ENCODE results near the gene SUPT6H.

DNA sequence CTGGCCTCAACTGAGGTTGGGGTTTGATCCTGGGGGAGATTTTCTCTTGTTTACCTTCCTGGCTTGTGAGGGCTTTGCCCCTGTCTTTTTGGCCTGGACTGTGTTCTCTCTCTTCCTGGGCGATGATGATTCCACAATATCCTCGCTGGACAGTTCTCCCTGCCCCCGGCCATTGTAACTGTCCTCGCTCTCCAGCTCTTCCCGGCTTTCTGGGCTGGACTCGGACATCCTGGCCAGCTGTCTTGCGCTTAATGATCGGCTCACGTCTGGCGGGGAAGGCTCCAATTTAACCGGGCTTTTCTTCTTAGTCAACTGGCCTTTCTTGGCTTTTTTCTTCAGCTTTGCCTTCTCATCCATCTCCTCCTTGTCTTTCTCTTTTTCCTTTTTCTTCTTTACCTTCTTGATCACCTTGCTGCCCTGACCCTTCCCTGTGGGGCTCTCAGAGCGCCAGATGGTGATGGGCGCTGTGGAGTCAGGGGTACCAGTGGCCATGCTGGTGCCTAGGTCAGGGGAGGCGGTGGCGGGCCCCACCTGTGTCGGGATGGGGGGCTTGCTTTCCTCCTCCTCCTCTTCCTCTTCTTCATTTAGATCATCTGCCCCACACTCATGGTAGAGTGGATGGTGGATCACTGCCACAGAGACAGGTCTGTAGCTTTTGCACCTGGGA is 41.7 kb downstream of the SUPT6H start:
- TF ChIP-seq, protein P1, sequence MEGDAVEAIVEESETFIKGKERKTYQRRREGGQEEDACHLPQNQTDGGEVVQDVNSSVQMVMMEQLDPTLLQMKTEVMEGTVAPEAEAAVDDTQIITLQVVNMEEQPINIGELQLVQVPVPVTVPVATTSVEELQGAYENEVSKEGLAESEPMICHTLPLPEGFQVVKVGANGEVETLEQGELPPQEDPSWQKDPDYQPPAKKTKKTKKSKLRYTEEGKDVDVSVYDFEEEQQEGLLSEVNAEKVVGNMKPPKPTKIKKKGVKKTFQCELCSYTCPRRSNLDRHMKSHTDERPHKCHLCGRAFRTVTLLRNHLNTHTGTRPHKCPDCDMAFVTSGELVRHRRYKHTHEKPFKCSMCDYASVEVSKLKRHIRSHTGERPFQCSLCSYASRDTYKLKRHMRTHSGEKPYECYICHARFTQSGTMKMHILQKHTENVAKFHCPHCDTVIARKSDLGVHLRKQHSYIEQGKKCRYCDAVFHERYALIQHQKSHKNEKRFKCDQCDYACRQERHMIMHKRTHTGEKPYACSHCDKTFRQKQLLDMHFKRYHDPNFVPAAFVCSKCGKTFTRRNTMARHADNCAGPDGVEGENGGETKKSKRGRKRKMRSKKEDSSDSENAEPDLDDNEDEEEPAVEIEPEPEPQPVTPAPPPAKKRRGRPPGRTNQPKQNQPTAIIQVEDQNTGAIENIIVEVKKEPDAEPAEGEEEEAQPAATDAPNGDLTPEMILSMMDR (IDR thresholded peaks at IDR 0.05) = no peak
- no peak for TF ChIP-seq POLR2A (IDR thresholded peaks at IDR 0.05)
